Mucosa of descending colon (tissue), 3 donors: ENCODE measurements around the gene TCF4. TPM values are rescaled to one million over a fixed set of nuclear protein-coding genes. Genes with fewer than 3 reads are reported as not detected.

Source experiments
- ATAC-seq: fragments of 200-7000 bp; cut with Tn5 transposase; one replicate; pipeline ENCODE4 v1.9.1; 2020; ENCODE audit warnings: mild to moderate bottlenecking, moderate library complexity
- DNase-seq, 3 donors: peaks; one replicate each; pipeline ENCODE4 v3.0.0-alpha.2; 2020
- H3K36me3 ChIP-seq: fragments of 200-600 bp; one replicate; pipeline ENCODE4 v1.8.0; 2021; ENCODE audit warnings: low read depth, mild to moderate bottlenecking
- H3K4me1 ChIP-seq: fragments of 200-600 bp; one replicate; pipeline ENCODE4 v1.8.0; 2021; ENCODE audit warnings: low read depth, mild to moderate bottlenecking
- H3K4me3 ChIP-seq: fragments of 200-600 bp; one replicate; pipeline ENCODE4 v1.8.0; 2021; ENCODE audit warnings: mild to moderate bottlenecking
- H3K9me3 ChIP-seq: fragments of 200-600 bp; one replicate; pipeline ENCODE4 v1.8.0; 2021; ENCODE audit warnings: mild to moderate bottlenecking
- CTCF ChIP-seq: fragments of 200-600 bp; IDR thresholded peaks from one replicate; pipeline ENCODE4 v1.8.0; 2022; ENCODE audit warnings: antibody characterized with exemption, mild to moderate bottlenecking
- intact Hi-C, 2 donors: fragments of 100-400 bp; cut with DNase I in 1 of 2; cut with micrococcal nuclease in 1 of 2; formaldehyde crosslinking; loops; one replicate each; pipeline versions ENCODE4 v1.11.0 to v1.11.1; 2022; cut with DNase I, micrococcal nuclease
- total RNA-seq, 3 donors: library from RNA; stranded (reverse); fragmentation: NEBNext Ultra II Directional in 2 of 3; extraction: Animal tissue kit (Norgen Biotek cat#: 25700) in 2 of 3; gene quantifications; one replicate each; pipeline versions ENCODE4 v1.2.1 to v1.2.4, GENCODE V29; 2021 to 2023
- donor health status: DM: no; HTN: no; CAD: no; lungs with moderate emphysema.
- donor health status: DM: no; HTN: no; CAD: no.
- donor health status: DM: no; HTN: yes; CAD: no.

TCF4 gene
- total RNA-seq, 3 donors from 2014 or later = 20.7 to 88.2 (median 24.6) TPM

GRCh38 chr18:55300421-55300935 lies 287.5 kb downstream of the TCF4 start:
- no peaks in the 10 kb centered on the region for H3K36me3 ChIP-seq
- H3K4me1 ChIP-seq = no peaks in the 10 kb centered on the region
- ATAC-seq = no peak
- H3K4me3 ChIP-seq = no peak overlapping the region
- H3K9me3 ChIP-seq = no peaks in the 10 kb centered on the region
- intact Hi-C loops = no loop called here
- no peak for TF ChIP-seq CTCF
- no peak for DNase-seq

- no peak for ATAC-seq
- Histone ChIP-seq H3K9me3 (no peaks in the 10 kb centered on the region), H3K4me3 (no peak overlapping the region), H3K36me3 (no peaks in the 10 kb centered on the region), H3K4me1 (no peaks in the 10 kb centered on the region)
- DNase-seq = no peak
- intact Hi-C loops = no loop called here
- TF ChIP-seq CTCF = no peak
Measured at GRCh38 chr18:55296778-55297177, 291.2 kb downstream of the TCF4 start.

- intact Hi-C loops = no loop called here
- H3K9me3 ChIP-seq = no peaks in the 10 kb centered on the region
- DNase-seq = no peak
- no peaks in the 10 kb centered on the region for H3K4me1 ChIP-seq
- ATAC-seq = no peak
- H3K36me3 ChIP-seq = no peaks in the 10 kb centered on the region
- no peak for TF ChIP-seq CTCF
- no peak overlapping the region for H3K4me3 ChIP-seq
Measured at GRCh38 chr18:55296115-55296514, 291.9 kb downstream of the TCF4 start.

- ATAC-seq (no peak), DNase-seq (no peak)
- TF ChIP-seq CTCF = no peak
- intact Hi-C loops = no loop called here
- H3K36me3 ChIP-seq = no peaks in the 10 kb centered on the region
- H3K4me1 ChIP-seq = no peaks in the 10 kb centered on the region
- H3K4me3 ChIP-seq = no peak overlapping the region
- no peaks in the 10 kb centered on the region for H3K9me3 ChIP-seq
Measured at GRCh38 chr18:55290898-55291297, 297.1 kb downstream of the TCF4 start.

GRCh38 chr18:55289775-55290174 lies 298.2 kb downstream of the TCF4 start:
- ATAC-seq (no peak), DNase-seq (no peak)
- Histone ChIP-seq H3K4me1 (no peaks in the 10 kb centered on the region), H3K36me3 (no peaks in the 10 kb centered on the region), H3K4me3 (no peak overlapping the region), H3K9me3 (no peaks in the 10 kb centered on the region)
- intact Hi-C loops = no loop called here
- TF ChIP-seq CTCF = no peak

GRCh38 chr18:55289048-55289447 lies 298.9 kb downstream of the TCF4 start:
- H3K36me3 ChIP-seq = no peaks in the 10 kb centered on the region
- TF ChIP-seq CTCF = no peak
- DNase-seq (no peak), ATAC-seq (no peak)
- H3K9me3 ChIP-seq = no peaks in the 10 kb centered on the region
- intact Hi-C loops = no loop called here
- no peaks in the 10 kb centered on the region for H3K4me1 ChIP-seq
- no peak overlapping the region for H3K4me3 ChIP-seq
